H1 (cell line): ENCODE data around the gene MYO9A. TPM values are rescaled to one million over a fixed set of nuclear protein-coding genes. Genes with fewer than 3 reads are reported as not detected.

ENCODE experiments used
- CTCF ChIA-PET: fragments of 300-600 bp; sonication (Branson Sonifier 250); formaldehyde crosslinking; loops from one replicate; lab custom pipeline; 2021; ENCODE audit not compliant: partially characterized antibody; lab: Charles Lee
- POLR2A ChIA-PET: fragments of 300-600 bp; sonication (Branson Sonifier 250); formaldehyde crosslinking; loops from one replicate; lab custom pipeline; 2021; ENCODE audit warnings: inconsistent platforms; ENCODE audit not compliant: partially characterized antibody; lab: Charles Lee
- DNase-seq, 2 experiments: peaks; one replicate each; pipeline versions ENCODE4 v3.0.0 to v3.0.0-alpha.2; 2010 to 2022; ENCODE audit warnings: low spot score in 2 of 2, low read depth in 1 of 2, mixed read lengths in 1 of 2
- FAIRE-seq: peaks from 2 replicates; lab custom pipeline; 2011; peaks lifted over from hg19 to GRCh38; lab: Jason Lieb, UNC
- H2AFZ ChIP-seq: 2 replicates; pipeline ENCODE4 v1.8.1; 2012; ENCODE audit warnings: low read length, inconsistent platforms
- H2AK5ac ChIP-seq: 2 replicates; pipeline ENCODE4 v1.6.1; 2013; ENCODE audit warnings: low read depth, low read length
- H2BK120ac ChIP-seq: replicated peaks from 2 replicates; pipeline ENCODE3; 2013; ENCODE audit warnings: low read depth, low read length, inconsistent platforms
- H2BK12ac ChIP-seq: 2 replicates; pipeline ENCODE4 v1.6.1; 2013; ENCODE audit warnings: low read depth, low read length
- H2BK15ac ChIP-seq: 2 replicates; pipeline ENCODE4 v1.6.1; 2013; ENCODE audit warnings: low read length
- H2BK20ac ChIP-seq: 2 replicates; pipeline ENCODE4 v1.6.1; 2013; ENCODE audit warnings: low read length
- H2BK5ac ChIP-seq: 2 replicates; pipeline ENCODE4 v1.6.1; 2013; ENCODE audit warnings: low read depth, low read length
- H3K14ac ChIP-seq: 2 replicates; pipeline ENCODE4 v1.6.1; 2013; ENCODE audit warnings: inconsistent platforms; ENCODE audit not compliant: insufficient read length
- H3K18ac ChIP-seq: 2 replicates; pipeline ENCODE4 v1.6.1; 2013; ENCODE audit warnings: low read length; ENCODE audit errors: extremely low read depth
- H3K23ac ChIP-seq: 2 replicates; pipeline ENCODE4 v1.6.1; 2013; ENCODE audit warnings: inconsistent platforms; ENCODE audit not compliant: insufficient read length
- H3K23me2 ChIP-seq: 2 replicates; pipeline ENCODE4 v1.6.1; 2013; ENCODE audit warnings: low read depth, low read length
- H3K27ac ChIP-seq: 2 replicates; pipeline ENCODE4 v1.6.1; 2011; ENCODE audit warnings: low read depth, low read length, inconsistent platforms
- H3K27me3 ChIP-seq, 4 experiments: replicated peaks in 1 of 4; 1 replicate in 1 of 4; 2 replicates in 3 of 4; pipeline versions ENCODE4 v1.6.1 to v1.8.1; 2011 to 2013; ENCODE audit warnings: low read length in 3 of 4, mild to moderate bottlenecking in 3 of 4, inconsistent platforms in 2 of 4, mixed read lengths in 2 of 4, moderate library complexity in 1 of 4; ENCODE audit not compliant: control insufficient read depth in 3 of 4, insufficient read depth in 3 of 4; ENCODE audit errors: extremely low read depth in 1 of 4
- H3K36me3 ChIP-seq, 4 experiments: 2 replicates each; pipeline versions ENCODE4 v1.6.1 to v1.8.1; 2011 to 2013; ENCODE audit warnings: mild to moderate bottlenecking in 4 of 4, low read length in 3 of 4, moderate library complexity in 2 of 4, control low read depth in 1 of 4, inconsistent platforms in 1 of 4; ENCODE audit not compliant: insufficient read depth in 4 of 4, control insufficient read depth in 2 of 4
- H3K4ac ChIP-seq: replicated peaks from 2 replicates; pipeline ENCODE3; 2013; ENCODE audit warnings: low read length, low read depth, mixed read lengths, inconsistent platforms; ENCODE audit not compliant: insufficient read length
- H3K4me1 ChIP-seq, 4 experiments: replicated peaks in 1 of 4; 1 replicate in 1 of 4; 2 replicates in 3 of 4; pipeline versions ENCODE4 v1.6.1 to v1.8.1; 2011 to 2013; ENCODE audit warnings: low read length in 3 of 4, inconsistent platforms in 2 of 4, mixed read lengths in 1 of 4; ENCODE audit not compliant: insufficient read depth in 4 of 4, control insufficient read depth in 3 of 4
- H3K4me2 ChIP-seq, 2 experiments: 2 replicates each; pipeline versions ENCODE4 v1.6.1 to v1.8.1; 2011 to 2013; ENCODE audit warnings: low read depth in 2 of 2, low read length in 2 of 2, control low read depth in 1 of 2, inconsistent platforms in 1 of 2, mild to moderate bottlenecking in 1 of 2; ENCODE audit not compliant: insufficient read depth in 1 of 2
- H3K4me3 ChIP-seq, 4 experiments: fragments of 200-600, 300-600 bp in 1 of 4; sonication (generic), shearing (Covaris generic), sonication (Bioruptor Twin) in 1 of 4; 2 replicates each; pipeline versions ENCODE4 v1.5.1 to v1.8.1; 2011 to 2016; ENCODE audit warnings: low read length in 4 of 4, low read depth in 3 of 4, control low read depth in 2 of 4, inconsistent platforms in 2 of 4, mild to moderate bottlenecking in 2 of 4, mixed read lengths in 1 of 4, moderate library complexity in 1 of 4; ENCODE audit not compliant: insufficient read depth in 2 of 4; ENCODE audit errors: extremely low read depth in 1 of 4
- H3K56ac ChIP-seq: replicated peaks from 2 replicates; pipeline ENCODE3; 2013; ENCODE audit warnings: low read depth, mild to moderate bottlenecking, mixed read lengths, low read length, inconsistent platforms; ENCODE audit not compliant: insufficient read length
- H3K79me1 ChIP-seq: 2 replicates; pipeline ENCODE4 v1.6.1; 2013; ENCODE audit warnings: low read depth, low read length, control low read depth
- H3K79me2 ChIP-seq, 2 experiments: 2 replicates each; pipeline versions ENCODE4 v1.6.1 to v1.8.1; 2012 to 2013; ENCODE audit warnings: low read length in 2 of 2, mild to moderate bottlenecking in 2 of 2, inconsistent platforms in 1 of 2; ENCODE audit not compliant: insufficient read depth in 2 of 2, control insufficient read depth in 1 of 2
- H3K9ac ChIP-seq, 4 experiments: replicated peaks in 1 of 4; 1 replicate in 1 of 4; 2 replicates in 3 of 4; pipeline versions ENCODE4 v1.6.1 to v1.8.1; 2011 to 2013; ENCODE audit warnings: low read depth in 3 of 4, low read length in 3 of 4, control low read depth in 2 of 4, mild to moderate bottlenecking in 2 of 4, moderate library complexity in 2 of 4, inconsistent platforms in 1 of 4; ENCODE audit errors: extremely low read depth in 1 of 4
- H3K9me3 ChIP-seq, 2 experiments: 2 replicates each; pipeline versions ENCODE4 v1.6.1 to v1.8.1; 2012 to 2013; ENCODE audit warnings: mild to moderate bottlenecking in 2 of 2, moderate library complexity in 2 of 2, control low read depth in 1 of 2, inconsistent platforms in 1 of 2, low read depth in 1 of 2, low read length in 1 of 2, mixed read lengths in 1 of 2; ENCODE audit not compliant: insufficient read depth in 2 of 2
- H4K20me1 ChIP-seq, 2 experiments: replicated peaks in 1 of 2; 2 replicates each; pipeline versions ENCODE3 to v1.8.1; 2011 to 2013; ENCODE audit warnings: inconsistent platforms in 2 of 2, low read length in 2 of 2, mild to moderate bottlenecking in 1 of 2; ENCODE audit not compliant: insufficient read depth in 2 of 2, control insufficient read depth in 1 of 2
- H4K5ac ChIP-seq: 2 replicates; pipeline ENCODE4 v1.6.1; 2013; ENCODE audit warnings: low read length, low read depth, mixed read lengths, inconsistent platforms; ENCODE audit not compliant: insufficient read length
- H4K8ac ChIP-seq: 2 replicates; pipeline ENCODE4 v1.8.0; 2013; ENCODE audit warnings: mild to moderate bottlenecking, moderate library complexity, low read length, inconsistent platforms; ENCODE audit not compliant: insufficient read depth; ENCODE audit errors: extremely low read depth
- H4K91ac ChIP-seq: replicated peaks from 2 replicates; pipeline ENCODE3; 2013; ENCODE audit warnings: low read length, mixed read lengths, inconsistent platforms; ENCODE audit not compliant: insufficient read length
- ATF3 ChIP-seq: IDR thresholded peaks from 2 replicates; pipeline ENCODE4 v1.6.1; 2011; ENCODE audit warnings: low read depth, mild to moderate bottlenecking, low read length; ENCODE audit not compliant: insufficient read depth
- BACH1 ChIP-seq: IDR thresholded peaks from 2 replicates; pipeline ENCODE4 v1.6.1; 2012; ENCODE audit warnings: low read length, improper control_type of control experiment
- CEBPB ChIP-seq: IDR thresholded peaks from 2 replicates; pipeline ENCODE4 v1.6.1; 2012; ENCODE audit warnings: low read depth, low read length
- CHD2 ChIP-seq: IDR thresholded peaks from 2 replicates; pipeline ENCODE4 v1.6.1; 2012; ENCODE audit warnings: low read length, improper control_type of control experiment
- GTF2F1 ChIP-seq: IDR thresholded peaks from 2 replicates; pipeline ENCODE4 v1.6.1; 2012; ENCODE audit warnings: low read depth, low read length, improper control_type of control experiment, borderline replicate concordance
- POU5F1 ChIP-seq: IDR thresholded peaks from 2 replicates; pipeline ENCODE4 v1.6.1; 2011; ENCODE audit warnings: low read depth, mild to moderate bottlenecking, low read length, moderate library complexity
- RXRA ChIP-seq: IDR thresholded peaks from 2 replicates; pipeline ENCODE4 v1.6.1; 2011; ENCODE audit warnings: low read depth, mild to moderate bottlenecking, low read length, moderate library complexity; ENCODE audit not compliant: insufficient read depth
- TAF1 ChIP-seq: IDR thresholded peaks from 2 replicates; pipeline ENCODE4 v1.6.1; 2011; ENCODE audit warnings: mild to moderate bottlenecking, low read depth, low read length
- TEAD4 ChIP-seq: IDR thresholded peaks from 2 replicates; pipeline ENCODE4 v1.6.1; 2012; ENCODE audit warnings: low read depth, low read length, inconsistent platforms, mixed read lengths
- WGBS, 2 experiments: shearing (Covaris generic) in 1 of 2; methylation state at CpG; one replicate each; pipeline versions ENCODE4 v1.1.6 to v1.1.7; 2013 to 2015; ENCODE audit warnings: low lambda C conversion rate in 2 of 2, mixed read lengths in 2 of 2, inconsistent platforms in 1 of 2, low coverage in 1 of 2, missing lambda C conversion rate in 1 of 2; ENCODE audit not compliant: insufficient replicate concordance in 2 of 2, insufficient coverage in 1 of 2, insufficient read length in 1 of 2; ENCODE audit errors: extremely low coverage in 1 of 2, missing lambda C conversion rate in 1 of 2; 5-methylcytosine and 5-hydroxymethylcytosine counted together
- polyA plus RNA-seq, 7 experiments: library from polyadenylated mRNA; depleted of rRNA in 3 of 7; stranded (reverse) in 5 of 7; unstranded in 2 of 7; fragments of >200 nt in 5 of 7; fragments of 200-250 nt in 2 of 7; gene quantifications; 1 replicate in 5 of 7; 2 replicates in 1 of 7; 4 replicates in 1 of 7; pipeline versions ENCODE4 v1.2.1 to v1.2.3, GENCODE V29; 2011 to 2013; ENCODE audit warnings: missing spikeins in 2 of 7, mixed read lengths in 2 of 7
- total RNA-seq: library from RNA; stranded (reverse); fragmentation: NEBNext Ultra II Directional; extraction: Animal tissue kit (Norgen Biotek cat#: 25700); gene quantifications from 2 replicates; pipeline ENCODE4 v1.2.1, GENCODE V29; 2021

The MYO9A gene
- total and polyA plus RNA-seq, 2 of the 8 experiments (the other 6 are each of a cell fraction or from before 2014, with no cell fraction given), result 3.9 to 26.0 TPM

- Histone ChIP-seq H3K9me3 (no peaks in the 10 kb centered on the region), H2AFZ (no peak overlapping the region), H4K91ac (no peak overlapping the region), H3K14ac (no peak overlapping the region), H2BK15ac (no peak overlapping the region), H2AK5ac (no peak overlapping the region), H3K4me1 (no peaks in the 10 kb centered on the region), H3K4me3 (no peak overlapping the region), H4K20me1 (no peaks in the 10 kb centered on the region), H4K5ac (no peak overlapping the region), H3K27me3 (no peaks in the 10 kb centered on the region), H3K79me1 (no peaks in the 10 kb centered on the region), H3K27ac (no peak overlapping the region), H2BK12ac (no peak overlapping the region), H3K4me2 (no peak overlapping the region), H3K79me2 (no peaks in the 10 kb centered on the region), H3K56ac (no peak overlapping the region), H3K23ac (no peak overlapping the region), H3K18ac (no peak overlapping the region), H2BK120ac (no peak overlapping the region), H3K9ac (no peak overlapping the region), H4K8ac (no peak overlapping the region), H2BK20ac (no peak overlapping the region), H3K4ac (no peak overlapping the region), H3K23me2 (no peaks in the 10 kb centered on the region; the same call in 1 of the 2 replicates), H2BK5ac (no peak overlapping the region), H3K36me3 (no peaks in the 10 kb centered on the region)
- TF ChIP-seq POU5F1 (no peak), RXRA (no peak), CEBPB (no peak), TAF1 (no peak), ATF3 (no peak), GTF2F1 (no peak), TEAD4 (no peak), CHD2 (no peak), BACH1 (no peak)
- 85% methylated on average over 5 of the region's 5 CpGs; no CpG with 5 or more reads in 1 of the 2 experiments for WGBS, 2 experiments
- ChIA-PET POLR2A (no interaction called here), CTCF (interaction anchor here (1.0 to 2.8 kb wide), 3 partner anchors 9 to 361 kb away, joined by 3 to 8 read pairs (median 7); no protein-coding TSS in a partner anchor)
- FAIRE-seq (no peak), DNase-seq (no peak)
Observed at GRCh38 chr15:72162569-72162968, 44.6 kb upstream of the MYO9A start.
